ENCODE data around the gene ARFGAP2. TPM values are rescaled to one million over a fixed set of nuclear protein-coding genes. Genes with fewer than 3 reads are reported as not detected.

ARFGAP2 gene
- total and polyA plus RNA-seq, 2 of the 8 experiments (the other 6 are each of a cell fraction or from before 2014, with no cell fraction given) = 50.2 to 64.0 TPM

DNA sequence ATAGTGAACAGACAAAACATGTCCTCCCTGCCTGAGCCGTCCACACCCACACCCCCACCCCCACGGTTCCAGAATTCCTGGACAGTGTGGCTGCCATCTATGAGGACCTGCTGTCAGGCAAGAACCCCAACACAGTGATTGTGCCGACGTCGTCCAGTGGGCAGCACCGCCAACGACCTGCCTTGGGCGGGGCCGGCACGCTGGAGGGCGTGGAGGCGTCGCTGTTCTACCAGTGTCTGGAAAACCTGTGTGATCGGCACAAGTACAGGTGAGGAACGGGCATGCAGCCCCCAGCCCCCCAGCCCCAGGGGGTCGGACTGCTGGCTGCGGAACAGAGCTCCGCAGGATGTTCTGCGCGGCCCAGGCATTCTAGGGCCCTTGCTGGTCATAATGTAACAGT is 19.7 kb downstream of the ARFGAP2 start:
- no peak for DNase-seq (ENCODE audit: low read depth in 1 of 2, low spot score in 2 of 2)
- WGBS, 2 experiments (ENCODE audit: extremely low coverage in 1 of 2, insufficient coverage in 1 of 2, insufficient read length in 1 of 2, insufficient replicate concordance in 2 of 2, low coverage in 1 of 2, low lambda C conversion rate in 2 of 2, missing lambda C conversion rate in 1 of 2) = 86% methylated on average over 20 of the region's 20 CpGs; no CpG with 5 or more reads in 1 of the 2 experiments
- no peak for TF ChIP-seq SP2 (IDR thresholded peaks at IDR 0.05; ENCODE audit: low read length)
- TF ChIP-seq JUN (IDR thresholded peaks at IDR 0.05; ENCODE audit: low read depth, low read length) = no peak
- TF ChIP-seq CBX5 (IDR thresholded peaks at IDR 0.05; ENCODE audit: low read depth, low read length) = no peak
- no peak for TF ChIP-seq CBX8 (IDR thresholded peaks at IDR 0.05; ENCODE audit: borderline replicate concordance, low read depth, low read length)
- TF ChIP-seq, protein P1, sequence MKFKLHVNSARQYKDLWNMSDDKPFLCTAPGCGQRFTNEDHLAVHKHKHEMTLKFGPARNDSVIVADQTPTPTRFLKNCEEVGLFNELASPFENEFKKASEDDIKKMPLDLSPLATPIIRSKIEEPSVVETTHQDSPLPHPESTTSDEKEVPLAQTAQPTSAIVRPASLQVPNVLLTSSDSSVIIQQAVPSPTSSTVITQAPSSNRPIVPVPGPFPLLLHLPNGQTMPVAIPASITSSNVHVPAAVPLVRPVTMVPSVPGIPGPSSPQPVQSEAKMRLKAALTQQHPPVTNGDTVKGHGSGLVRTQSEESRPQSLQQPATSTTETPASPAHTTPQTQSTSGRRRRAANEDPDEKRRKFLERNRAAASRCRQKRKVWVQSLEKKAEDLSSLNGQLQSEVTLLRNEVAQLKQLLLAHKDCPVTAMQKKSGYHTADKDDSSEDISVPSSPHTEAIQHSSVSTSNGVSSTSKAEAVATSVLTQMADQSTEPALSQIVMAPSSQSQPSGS (IDR thresholded peaks at IDR 0.05; ENCODE audit: low read length) = no peak
- TF ChIP-seq ZNF274 (IDR thresholded peaks at IDR 0.05; ENCODE audit: borderline replicate concordance, extremely low read depth, low read length) = no peak
- no peak for TF ChIP-seq RAD21 (IDR thresholded peaks at IDR 0.05 in 1 of 2, conservative IDR thresholded peaks at IDR 0.05 in 1 of 2; ENCODE audit: low read depth in 2 of 2, low read length in 2 of 2)
- TF ChIP-seq ASH2L (IDR thresholded peaks at IDR 0.05; ENCODE audit: low read length) = no peak
- TF ChIP-seq POLR2A (IDR thresholded peaks at IDR 0.05; ENCODE audit: control extremely low read depth in 1 of 2, low read depth in 2 of 2, low read length in 2 of 2) = no peak
- TF ChIP-seq KDM5A (IDR thresholded peaks at IDR 0.05; ENCODE audit: low read length) = no peak
- no peak for TF ChIP-seq EP300 (IDR thresholded peaks at IDR 0.05; ENCODE audit: borderline replicate concordance in 1 of 2, low read depth in 2 of 2, low read length in 2 of 2)
- TF ChIP-seq SUZ12 (IDR thresholded peaks at IDR 0.05; ENCODE audit: low read length) = no peak
- no peak for TF ChIP-seq JUND (IDR thresholded peaks at IDR 0.05; ENCODE audit: low read length)

More for the DNA sequence above, 19.7 kb downstream of the ARFGAP2 start:
- no peak overlapping the region for H2BK5ac ChIP-seq (ENCODE audit: low read depth, low read length)
- H3K79me2 ChIP-seq (ENCODE audit: control insufficient read depth in 1 of 2, insufficient read depth in 2 of 2, low read length in 2 of 2) = no peaks in the 10 kb centered on the region
- no peak overlapping the region; the same call in 1 of the 2 replicates for H4K8ac ChIP-seq (ENCODE audit: extremely low read depth, insufficient read depth, low read length)
- no peaks in the 10 kb centered on the region for H3K79me1 ChIP-seq (ENCODE audit: low read depth, low read length)
- no peak overlapping the region for H2AK5ac ChIP-seq (ENCODE audit: low read depth, low read length)
- H3K18ac ChIP-seq (ENCODE audit: extremely low read depth, low read length) = no peak overlapping the region
- H3K9ac ChIP-seq (replicated peaks in 1 of 4; ENCODE audit: extremely low read depth in 1 of 4, low read depth in 3 of 4, low read length in 3 of 4) = no peak overlapping the region
- no peaks in the 10 kb centered on the region for H3K27me3 ChIP-seq (replicated peaks in 1 of 4; ENCODE audit: control insufficient read depth in 3 of 4, extremely low read depth in 1 of 4, insufficient read depth in 3 of 4, low read length in 3 of 4)
- peaks cover 0 to 2% of the 10 kb centered on the region in 2 experiments for H4K20me1 ChIP-seq (replicated peaks in 1 of 2; ENCODE audit: control insufficient read depth in 1 of 2, insufficient read depth in 2 of 2, low read length in 2 of 2)
- no peaks in the 10 kb centered on the region for H3K23me2 ChIP-seq (ENCODE audit: low read depth, low read length)
- H3K9me3 ChIP-seq (ENCODE audit: insufficient read depth in 2 of 2, low read depth in 1 of 2, low read length in 1 of 2) = no peaks in the 10 kb centered on the region
- no peak overlapping the region for H2BK20ac ChIP-seq (ENCODE audit: low read length)
- ChIA-PET CTCF (ENCODE audit: partially characterized antibody) (interaction anchor here (0.6 to 5.6 kb wide), 6 partner anchors 15 to 272 kb away, joined by 3 to 54 read pairs (median 5); no protein-coding TSS in a partner anchor), POLR2A (ENCODE audit: partially characterized antibody) (interaction anchor here (1.5 kb wide), 1 partner anchor 16 kb away, joined by 4 read pairs; no protein-coding TSS in a partner anchor)
- no peak overlapping the region for H3K4me2 ChIP-seq (ENCODE audit: insufficient read depth in 1 of 2, low read depth in 2 of 2, low read length in 2 of 2)
- peaks cover 0 to 4% (median 2%) of the 10 kb centered on the region in 4 experiments; a peak in 4 of 7 replicates for H3K4me1 ChIP-seq (replicated peaks in 1 of 4; ENCODE audit: control insufficient read depth in 3 of 4, insufficient read depth in 4 of 4, low read length in 3 of 4)
- H3K27ac ChIP-seq (ENCODE audit: low read depth, low read length) = no peak overlapping the region
- no peak overlapping the region for H4K5ac ChIP-seq (ENCODE audit: insufficient read length, low read depth, low read length)
- H2AFZ ChIP-seq (ENCODE audit: low read length) = no peak overlapping the region
- no peak overlapping the region; the same call in 1 of the 2 replicates for H2BK15ac ChIP-seq (ENCODE audit: low read length)
- H3K23ac ChIP-seq (ENCODE audit: insufficient read length) = no peak overlapping the region
- H3K4me3 ChIP-seq (ENCODE audit: extremely low read depth in 1 of 4, insufficient read depth in 2 of 4, low read depth in 3 of 4, low read length in 4 of 4) = no peak overlapping the region
- FAIRE-seq = no peak
- no peak overlapping the region for H2BK120ac ChIP-seq (replicated peaks; ENCODE audit: low read depth, low read length)
- no peak overlapping the region for H3K4ac ChIP-seq (replicated peaks; ENCODE audit: insufficient read length, low read depth, low read length)
- no peak overlapping the region for H3K14ac ChIP-seq (ENCODE audit: insufficient read length)
- H3K56ac ChIP-seq (replicated peaks; ENCODE audit: insufficient read length, low read depth, low read length) = no peak overlapping the region
- no peak overlapping the region for H2BK12ac ChIP-seq (ENCODE audit: low read depth, low read length)
- H4K91ac ChIP-seq (replicated peaks; ENCODE audit: insufficient read length, low read length) = no peak overlapping the region
- H3K36me3 ChIP-seq (ENCODE audit: control insufficient read depth in 2 of 4, insufficient read depth in 4 of 4, low read length in 3 of 4) = no peaks in the 10 kb centered on the region
